LNCAP (cell line): ENCODE measurements around the gene GATA6.

ENCODE experiments used
- TF ChIP-seq, protein P1 (sequence below): fragments of 450-650 bp; IDR thresholded peaks from 2 replicates; pipeline ENCODE4 v1.5.1; 2017; ENCODE audit warnings: mild to moderate bottlenecking

The GATA6 gene

DNA sequence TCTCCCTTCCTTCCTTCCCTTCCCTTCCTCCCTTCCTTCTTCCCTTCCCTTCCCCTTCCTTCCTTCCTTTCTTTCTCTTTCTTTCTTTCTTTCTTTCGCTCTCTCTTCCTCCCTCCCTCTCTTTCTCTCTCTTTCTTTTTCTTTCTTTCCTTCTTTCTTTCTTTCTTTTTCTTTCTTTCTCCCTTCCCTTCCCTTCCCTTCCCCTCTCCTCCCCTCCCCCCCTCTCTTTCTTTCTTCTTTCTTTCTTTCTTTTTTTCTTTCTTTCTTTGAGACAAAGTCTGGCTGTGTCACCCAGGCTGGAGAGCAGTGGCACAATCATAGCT lies 34.8 kb downstream of the GATA6 start:
- TF ChIP-seq, protein P1, sequence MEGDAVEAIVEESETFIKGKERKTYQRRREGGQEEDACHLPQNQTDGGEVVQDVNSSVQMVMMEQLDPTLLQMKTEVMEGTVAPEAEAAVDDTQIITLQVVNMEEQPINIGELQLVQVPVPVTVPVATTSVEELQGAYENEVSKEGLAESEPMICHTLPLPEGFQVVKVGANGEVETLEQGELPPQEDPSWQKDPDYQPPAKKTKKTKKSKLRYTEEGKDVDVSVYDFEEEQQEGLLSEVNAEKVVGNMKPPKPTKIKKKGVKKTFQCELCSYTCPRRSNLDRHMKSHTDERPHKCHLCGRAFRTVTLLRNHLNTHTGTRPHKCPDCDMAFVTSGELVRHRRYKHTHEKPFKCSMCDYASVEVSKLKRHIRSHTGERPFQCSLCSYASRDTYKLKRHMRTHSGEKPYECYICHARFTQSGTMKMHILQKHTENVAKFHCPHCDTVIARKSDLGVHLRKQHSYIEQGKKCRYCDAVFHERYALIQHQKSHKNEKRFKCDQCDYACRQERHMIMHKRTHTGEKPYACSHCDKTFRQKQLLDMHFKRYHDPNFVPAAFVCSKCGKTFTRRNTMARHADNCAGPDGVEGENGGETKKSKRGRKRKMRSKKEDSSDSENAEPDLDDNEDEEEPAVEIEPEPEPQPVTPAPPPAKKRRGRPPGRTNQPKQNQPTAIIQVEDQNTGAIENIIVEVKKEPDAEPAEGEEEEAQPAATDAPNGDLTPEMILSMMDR = no peak

DNA sequence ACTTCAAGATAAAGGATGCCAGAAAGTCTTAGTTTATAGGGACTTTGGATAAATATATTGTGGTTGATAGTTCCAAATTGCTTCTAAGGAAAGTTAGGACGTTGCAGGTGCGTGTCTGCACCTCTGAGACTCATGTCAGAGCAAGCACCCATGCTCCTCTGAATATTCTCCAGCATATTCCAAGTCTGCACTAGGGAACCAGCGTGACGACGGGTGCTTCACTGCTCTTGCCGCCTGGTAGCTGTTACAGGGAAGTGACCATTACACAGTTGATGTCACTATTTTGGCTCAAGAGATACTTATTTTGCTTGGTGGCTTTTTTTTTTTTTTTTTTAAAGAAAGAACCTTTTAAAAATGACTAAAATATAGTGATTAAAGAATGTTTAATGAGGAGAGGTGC lies 35.6 kb downstream of the GATA6 start:
- TF ChIP-seq, protein P1 = no peak

DNA sequence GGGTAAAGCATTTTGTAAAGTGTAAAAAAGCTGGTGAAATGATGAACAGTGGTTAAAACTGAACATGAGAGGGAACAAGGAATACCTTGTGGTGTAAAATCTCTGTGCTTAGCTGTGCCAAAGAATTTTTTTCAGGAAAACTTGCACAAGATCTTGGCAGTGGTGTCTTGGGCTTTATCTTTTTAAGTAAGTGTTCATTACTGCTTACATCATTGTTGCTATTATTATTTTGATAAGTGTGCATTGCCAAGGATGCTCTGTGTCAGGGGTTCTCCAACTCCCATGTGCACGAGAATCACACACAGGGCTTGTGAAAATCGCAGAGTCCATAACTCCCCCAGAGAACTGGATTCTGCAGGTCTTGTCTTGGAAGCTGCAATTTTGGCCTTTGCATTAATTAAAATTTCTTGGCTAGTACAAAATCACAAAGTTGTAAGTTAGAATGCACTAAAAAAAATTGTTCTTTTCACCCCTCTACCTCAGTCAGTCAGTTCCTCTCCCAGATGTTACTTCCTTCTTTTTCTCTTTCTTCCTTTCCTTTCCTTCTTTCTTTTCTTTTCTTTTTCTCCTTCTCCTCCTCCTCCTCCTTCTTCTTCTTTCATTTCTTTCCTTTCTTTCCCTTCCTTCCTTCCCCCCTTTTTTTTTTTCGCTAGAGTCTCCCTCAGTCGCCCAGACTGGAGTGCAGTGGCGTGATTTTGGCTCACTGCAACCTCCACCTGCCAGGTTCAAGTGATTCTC lies 37.8 kb downstream of the GATA6 start:
- TF ChIP-seq, protein P1 = no peak

DNA sequence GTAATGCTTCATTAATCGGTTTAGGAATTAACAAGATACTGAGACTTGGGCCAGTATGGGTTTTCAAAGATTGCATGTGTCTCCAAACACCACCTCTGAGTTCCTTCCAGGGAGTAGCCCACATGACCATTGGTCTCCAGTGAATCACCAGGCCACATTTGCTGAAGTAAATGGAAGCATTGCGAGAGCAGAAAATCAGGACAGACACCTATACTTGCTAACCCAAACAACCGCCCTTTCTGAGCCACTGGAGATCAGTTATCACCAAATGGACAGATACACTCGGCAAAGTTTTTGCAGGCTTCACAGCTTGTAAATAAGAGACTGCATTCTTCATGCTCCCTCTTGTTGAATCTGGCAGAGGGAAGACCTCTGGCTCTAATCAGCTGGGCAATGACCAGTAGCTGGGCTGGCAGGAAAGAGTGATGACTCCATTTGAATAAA lies 40.9 kb downstream of the GATA6 start:
- TF ChIP-seq, protein P1 = no peak

DNA sequence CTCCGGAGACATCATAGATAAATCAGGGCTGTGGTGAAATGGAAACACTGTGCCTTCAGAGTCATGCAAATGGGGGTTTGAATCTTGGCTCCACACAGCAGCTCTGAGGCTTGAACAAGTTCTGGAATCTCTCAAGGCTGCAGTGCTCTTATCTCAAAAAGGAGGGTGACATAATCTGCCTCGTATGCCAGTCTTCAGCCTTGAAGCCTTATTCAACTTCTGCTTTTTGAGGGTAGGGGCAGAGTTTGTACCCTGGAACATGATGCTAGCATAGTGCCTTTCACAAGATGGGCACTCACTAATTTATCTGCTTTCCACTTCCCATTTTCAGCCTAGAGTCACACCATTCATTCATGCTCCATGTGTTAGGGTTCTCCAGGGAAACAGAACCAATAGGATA lies 42.3 kb downstream of the GATA6 start:
- TF ChIP-seq, protein P1 = no peak

DNA sequence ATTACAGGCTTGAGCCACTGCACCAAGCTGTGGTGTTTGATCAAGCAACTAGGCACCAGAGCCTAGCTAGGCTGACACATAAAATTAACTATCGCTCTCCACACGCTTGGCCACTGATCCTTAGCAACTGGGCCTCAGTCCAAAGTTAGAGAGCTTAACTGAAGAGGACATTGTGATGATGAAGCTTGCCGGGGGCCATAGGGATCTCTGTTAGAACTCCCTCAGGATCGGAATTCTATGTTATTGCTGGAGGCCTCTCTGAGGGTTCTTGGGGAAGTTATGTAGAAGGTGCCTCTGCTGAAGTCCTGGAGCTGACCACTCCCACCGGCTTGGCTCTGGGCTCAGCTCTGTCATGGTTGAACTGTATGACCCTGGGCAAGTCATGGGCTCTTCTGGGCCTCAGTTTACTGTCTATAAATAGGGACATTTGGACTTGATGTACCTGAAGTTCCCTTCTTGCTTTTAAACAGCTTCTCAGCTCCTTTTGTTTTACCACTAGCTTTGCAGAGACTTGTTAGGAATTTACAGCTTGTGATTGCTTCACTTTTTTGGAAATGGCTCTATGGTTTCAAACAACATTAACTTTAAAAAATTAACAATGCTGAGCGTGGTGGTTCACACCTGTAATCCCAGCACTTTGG lies 44.1 kb downstream of the GATA6 start:
- TF ChIP-seq, protein P1 = no peak

DNA sequence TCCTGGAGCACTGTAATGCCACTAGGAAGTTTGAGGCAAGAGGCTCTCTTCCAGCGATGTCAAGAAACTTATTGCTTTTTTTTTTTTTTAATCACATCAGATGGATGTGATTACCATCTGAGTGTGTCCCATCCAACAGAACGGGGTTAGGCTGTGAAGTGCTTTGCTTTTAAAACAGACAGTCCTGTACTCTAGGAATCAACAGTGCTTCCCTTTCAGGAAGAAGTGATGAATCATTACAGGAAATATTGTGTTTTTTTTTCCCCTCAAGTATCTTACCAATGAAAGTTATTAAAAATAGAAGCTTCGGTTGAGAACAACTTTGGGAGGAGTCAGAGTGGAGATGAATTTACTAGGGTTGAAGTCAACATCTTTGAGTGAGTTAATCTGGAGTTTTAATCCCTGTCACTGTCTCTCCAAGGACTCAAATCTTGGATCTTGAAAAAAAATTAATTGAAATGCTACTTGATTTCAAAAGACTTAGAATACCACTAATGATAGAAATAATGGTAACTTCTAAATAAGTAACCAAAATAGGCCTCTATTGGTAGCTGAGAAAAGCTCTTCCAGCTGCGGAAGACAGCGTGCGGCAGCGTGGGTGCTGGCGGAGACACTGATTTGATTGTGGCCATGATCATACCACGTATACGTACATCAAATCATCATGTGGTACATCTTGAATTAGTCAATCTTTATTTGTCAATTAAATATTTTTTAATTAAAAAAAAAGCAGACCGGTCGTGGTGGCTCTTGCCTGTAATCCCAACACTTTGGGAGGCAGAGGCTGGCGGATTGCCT lies 45.5 kb downstream of the GATA6 start:
- TF ChIP-seq, protein P1 = no peak
